GM23248 (cell line): ENCODE results near the gene SSRP1. TPM values are rescaled to one million over a fixed set of nuclear protein-coding genes. Genes with fewer than 3 reads are reported as not detected.
A peak's percentile ranks its signal among the peaks of the same experiment; 100 is the strongest.

Experiments used
- DNase-seq: peaks from one replicate; pipeline ENCODE4 v3.0.0-alpha.2; 2015
- H2AFZ ChIP-seq: fragments of 200-600 bp; sonication (generic); 2 replicates; pipeline ENCODE4 v1.6.1; 2016; ENCODE audit warnings: antibody characterized with exemption
- H3F3A ChIP-seq: fragments of 200-600 bp; sonication (generic); 2 replicates; pipeline ENCODE4 v1.6.1; 2016; ENCODE audit warnings: mild to moderate bottlenecking, antibody characterized with exemption, mixed run types; ENCODE audit not compliant: insufficient read depth
- H3K27ac ChIP-seq: fragments of 200-600 bp; sonication (generic); 2 replicates; pipeline ENCODE4 v1.5.1; 2016; ENCODE audit warnings: mild to moderate bottlenecking
- H3K27me3 ChIP-seq: fragments of 200-600 bp; sonication (generic); replicated peaks from 2 replicates; pipeline ENCODE4 v1.6.1; 2016; ENCODE audit warnings: mild to moderate bottlenecking; ENCODE audit not compliant: insufficient read depth
- H3K36me3 ChIP-seq: fragments of 200-600 bp; sonication (generic); 2 replicates; pipeline ENCODE4 v1.6.1; 2016; ENCODE audit warnings: low read depth, mild to moderate bottlenecking
- H3K4me1 ChIP-seq: fragments of 200-600 bp; sonication (generic); 2 replicates; pipeline ENCODE4 v1.6.1; 2016; ENCODE audit warnings: mild to moderate bottlenecking; ENCODE audit not compliant: insufficient read depth
- H3K4me2 ChIP-seq: fragments of 200-600 bp; sonication (generic); one replicate; pipeline ENCODE4 v1.6.1; 2016; ENCODE audit warnings: mild to moderate bottlenecking; ENCODE audit not compliant: unreplicated experiment
- H3K4me3 ChIP-seq: fragments of 200-600 bp; sonication (generic); 2 replicates; pipeline ENCODE4 v1.5.1; 2016; ENCODE audit warnings: mild to moderate bottlenecking
- H3K79me2 ChIP-seq: fragments of 200-600 bp; sonication (generic); 2 replicates; pipeline ENCODE4 v1.6.1; 2016; ENCODE audit warnings: mild to moderate bottlenecking; ENCODE audit not compliant: insufficient read depth
- H3K9ac ChIP-seq: fragments of 200-600 bp; sonication (generic); 2 replicates; pipeline ENCODE4 v1.6.1; 2016; ENCODE audit warnings: mild to moderate bottlenecking
- H3K9me2 ChIP-seq: fragments of 200-600 bp; sonication (generic); 2 replicates; pipeline ENCODE4 v1.6.1; 2016; ENCODE audit warnings: mixed run types, mild to moderate bottlenecking, moderate library complexity; ENCODE audit not compliant: insufficient read depth
- H3K9me3 ChIP-seq: fragments of 200-600 bp; sonication (generic); one replicate; pipeline ENCODE4 v1.6.1; 2017; ENCODE audit warnings: low read depth
- H4K20me1 ChIP-seq: fragments of 200-600 bp; sonication (generic); 2 replicates; pipeline ENCODE4 v1.6.0; 2016; ENCODE audit not compliant: insufficient read depth
- EZH2 ChIP-seq: fragments of 200-600 bp; sonication (generic); IDR thresholded peaks from 2 replicates; pipeline ENCODE4 v1.6.1; 2018; ENCODE audit warnings: antibody characterized with exemption, mild to moderate bottlenecking; ENCODE audit not compliant: insufficient read depth, poor library complexity, severe bottlenecking
- EZH2phosphoT487 ChIP-seq: fragments of 200-600 bp; sonication (generic); IDR thresholded peaks from 2 replicates; pipeline ENCODE4 v1.6.1; 2018; ENCODE audit warnings: antibody characterized with exemption, moderate library complexity, mild to moderate bottlenecking, low read depth; ENCODE audit not compliant: insufficient read depth
- WGBS, 2 experiments: methylation state at CpG; one replicate each; pipeline ENCODE4 v1.1.6; 2015 to 2017; ENCODE audit warnings: low lambda C conversion rate in 2 of 2, low coverage in 1 of 2; ENCODE audit errors: missing lambda C conversion rate in 2 of 2; 5-methylcytosine and 5-hydroxymethylcytosine counted together
- in situ Hi-C: fragments of 300-500 bp; cut with MboI; formaldehyde crosslinking; loops from 2 replicates; pipeline ENCODE4 v1.15.0; 2020
- polyA plus RNA-seq: library from polyadenylated mRNA; unstranded; fragments of >200 nt; fragmentation: Nextera tagmentation; extraction: Ambion mirVana; gene quantifications from 2 replicates; pipeline ENCODE4 v1.2.1, GENCODE V29; 2016
- total RNA-seq: library from RNA; depleted of rRNA; stranded (reverse); fragments of >200 nt; shearing (Covaris generic); gene quantifications from 2 replicates; pipeline ENCODE4 v1.2.3, GENCODE V29; 2014

Gene SSRP1
- total and polyA plus RNA-seq, 2 experiments from 2014 or later = 29.3 to 76.2 TPM

- Histone ChIP-seq H3K9me2 (no peaks in the 10 kb centered on the region), H3K9ac (peak overlapping the region; percentile 39), H3K4me1 (peaks cover 34% of the 10 kb centered on the region), H3K9me3 (no peaks in the 10 kb centered on the region), H4K20me1 (no peaks in the 10 kb centered on the region), H3K36me3 (peaks cover 54% of the 10 kb centered on the region), H3F3A (peaks cover 28% of the 10 kb centered on the region), H3K4me2 (peak overlapping the region; percentile 47), H3K79me2 (peaks cover 63% of the 10 kb centered on the region), H3K27me3 (no peaks in the 10 kb centered on the region), H3K4me3 (no peak overlapping the region), H3K27ac (peak overlapping the region; percentile 55), H2AFZ (no peak overlapping the region)
- no peak for DNase-seq
- in situ Hi-C loops = no loop called here
- TF ChIP-seq EZH2phosphoT487 (no peak), EZH2 (no peak)
- 70 to 73% methylated on average over 17 of the region's 17 CpGs for WGBS, 2 experiments
Measured at GRCh38 chr11:57303280-57303989, 32.3 kb downstream of the SSRP1 start.

GRCh38 chr11:57302489-57302888 is 33.2 kb downstream of the SSRP1 start:
- H3K9me3 ChIP-seq = no peaks in the 10 kb centered on the region
- H3K9me2 ChIP-seq = no peaks in the 10 kb centered on the region
- H3K79me2 ChIP-seq = peaks cover 53% of the 10 kb centered on the region
- 97 to 99% methylated on average over 7 to 15 of the region's 15 CpGs for WGBS, 2 experiments
- no peak overlapping the region for H3K27ac ChIP-seq
- peaks cover 37% of the 10 kb centered on the region for H3F3A ChIP-seq
- no peak overlapping the region for H2AFZ ChIP-seq
- DNase-seq = no peak
- H3K27me3 ChIP-seq = no peaks in the 10 kb centered on the region
- H3K9ac ChIP-seq = no peak overlapping the region
- peaks cover 58% of the 10 kb centered on the region for H3K36me3 ChIP-seq
- no peak overlapping the region for H3K4me2 ChIP-seq
- in situ Hi-C loops = no loop called here
- no peak for TF ChIP-seq EZH2
- TF ChIP-seq EZH2phosphoT487 = no peak
- no peaks in the 10 kb centered on the region for H4K20me1 ChIP-seq
- no peak overlapping the region for H3K4me3 ChIP-seq
- H3K4me1 ChIP-seq = peaks cover 34% of the 10 kb centered on the region

DNA sequence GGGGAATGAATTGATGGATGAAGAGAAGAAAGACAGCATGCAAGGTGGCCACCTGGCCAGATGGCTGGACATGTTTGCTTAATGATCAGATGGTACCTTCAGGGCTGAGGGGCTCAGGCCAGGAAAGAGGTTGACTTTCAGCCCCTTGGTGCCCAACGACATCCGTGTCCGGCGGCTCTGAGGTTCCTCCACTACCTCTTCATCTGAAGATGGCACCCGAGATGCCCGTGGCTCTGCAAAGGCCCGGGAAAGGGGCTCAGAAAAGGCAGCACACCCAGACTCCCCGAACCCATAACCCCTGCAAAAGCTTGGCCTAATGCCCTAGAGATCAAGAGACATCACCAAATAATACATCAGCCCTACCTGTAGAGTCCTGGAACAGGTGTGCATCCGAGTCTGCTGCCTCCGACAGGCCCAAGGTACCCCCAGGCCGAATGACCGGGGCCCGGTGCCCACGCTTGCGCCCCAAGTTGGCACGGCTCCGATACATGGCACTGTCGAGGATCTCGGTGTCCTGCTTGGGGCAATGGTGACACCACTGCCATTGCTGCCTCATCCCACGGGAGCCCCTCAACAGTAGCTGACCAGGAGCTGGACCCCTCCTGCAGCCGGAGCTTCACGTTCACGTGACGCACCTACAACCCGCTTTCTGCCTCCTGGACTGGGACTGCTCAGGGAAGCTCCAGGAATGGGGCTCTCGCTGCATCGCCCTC is 33.8 kb downstream of the SSRP1 start:
- 98 to 99% methylated on average over 25 to 27 of the region's 27 CpGs for WGBS, 2 experiments
- H2AFZ ChIP-seq = no peak overlapping the region
- no peaks in the 10 kb centered on the region for H3K9me2 ChIP-seq
- TF ChIP-seq EZH2phosphoT487 (no peak), EZH2 (no peak)
- H3K79me2 ChIP-seq = peaks cover 47% of the 10 kb centered on the region
- no peaks in the 10 kb centered on the region for H4K20me1 ChIP-seq
- DNase-seq = no peak
- no peak overlapping the region for H3K27ac ChIP-seq
- no peak overlapping the region for H3K9ac ChIP-seq
- peaks cover 41% of the 10 kb centered on the region for H3F3A ChIP-seq
- peaks cover 28% of the 10 kb centered on the region for H3K4me1 ChIP-seq
- in situ Hi-C loops = no loop called here
- no peak overlapping the region for H3K4me3 ChIP-seq
- H3K27me3 ChIP-seq = no peaks in the 10 kb centered on the region
- peaks cover 59% of the 10 kb centered on the region for H3K36me3 ChIP-seq
- no peaks in the 10 kb centered on the region for H3K9me3 ChIP-seq
- H3K4me2 ChIP-seq = no peak overlapping the region

GRCh38 chr11:57300785-57301184 is 34.9 kb downstream of the SSRP1 start:
- TF ChIP-seq EZH2 (no peak), EZH2phosphoT487 (no peak)
- WGBS, 2 experiments = 99% methylated on average over 10 of the region's 10 CpGs
- peaks cover 31% of the 10 kb centered on the region for H3K4me1 ChIP-seq
- peaks cover 50% of the 10 kb centered on the region for H3F3A ChIP-seq
- H3K27ac ChIP-seq = no peak overlapping the region
- in situ Hi-C loops = no loop called here
- no peak overlapping the region for H3K4me2 ChIP-seq
- H3K27me3 ChIP-seq = no peaks in the 10 kb centered on the region
- no peaks in the 10 kb centered on the region for H4K20me1 ChIP-seq
- H2AFZ ChIP-seq = no peak overlapping the region
- H3K36me3 ChIP-seq = peaks cover 55% of the 10 kb centered on the region
- no peak for DNase-seq
- H3K79me2 ChIP-seq = peaks cover 38% of the 10 kb centered on the region
- no peak overlapping the region for H3K4me3 ChIP-seq
- no peaks in the 10 kb centered on the region for H3K9me2 ChIP-seq
- H3K9me3 ChIP-seq = no peaks in the 10 kb centered on the region
- H3K9ac ChIP-seq = no peak overlapping the region
